ENCODE results near the gene SLC25A47.

The SLC25A47 gene

DNA sequence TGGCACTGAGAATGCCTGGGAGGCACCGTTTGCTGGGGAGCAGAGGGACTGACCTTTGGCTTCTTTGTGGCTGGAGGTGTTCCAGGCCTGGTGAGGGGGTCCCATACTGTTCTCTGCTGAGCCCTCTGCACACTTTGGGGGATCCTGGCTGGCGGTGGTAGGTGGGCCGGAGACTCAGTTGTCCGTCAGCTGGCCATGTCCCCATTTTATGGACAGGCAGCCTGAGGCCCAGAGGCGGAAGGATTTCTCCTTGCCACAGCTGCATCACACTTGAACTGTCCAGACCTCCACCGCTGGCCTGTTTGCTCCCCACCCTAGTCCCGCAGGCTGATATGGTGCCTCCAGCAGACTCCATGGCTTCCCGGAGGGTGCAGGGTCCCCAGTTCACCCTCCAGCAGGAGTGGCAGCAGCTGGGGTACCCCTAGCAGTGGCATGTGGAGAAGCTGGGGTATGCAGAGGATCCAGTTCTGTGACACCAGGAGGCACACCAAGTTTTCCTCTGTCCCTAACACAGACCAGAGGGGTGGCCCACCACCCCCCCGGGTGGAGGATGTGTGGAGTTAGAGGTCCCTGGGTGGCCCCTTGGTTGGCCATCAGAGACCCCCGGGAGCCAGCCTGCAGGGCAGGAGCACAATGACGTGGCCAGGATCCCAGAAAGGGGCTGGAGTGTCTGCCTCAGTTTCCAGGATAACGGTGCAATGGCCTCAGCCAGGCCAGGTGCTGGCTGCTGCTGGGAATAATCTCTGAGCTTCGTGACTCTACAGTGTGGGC, 31.6 kb upstream of the SLC25A47 start:
- H3K9me2 ChIP-seq (replicated peaks; ENCODE audit: insufficient read depth, low read length) = no peaks in the 10 kb centered on the region

DNA sequence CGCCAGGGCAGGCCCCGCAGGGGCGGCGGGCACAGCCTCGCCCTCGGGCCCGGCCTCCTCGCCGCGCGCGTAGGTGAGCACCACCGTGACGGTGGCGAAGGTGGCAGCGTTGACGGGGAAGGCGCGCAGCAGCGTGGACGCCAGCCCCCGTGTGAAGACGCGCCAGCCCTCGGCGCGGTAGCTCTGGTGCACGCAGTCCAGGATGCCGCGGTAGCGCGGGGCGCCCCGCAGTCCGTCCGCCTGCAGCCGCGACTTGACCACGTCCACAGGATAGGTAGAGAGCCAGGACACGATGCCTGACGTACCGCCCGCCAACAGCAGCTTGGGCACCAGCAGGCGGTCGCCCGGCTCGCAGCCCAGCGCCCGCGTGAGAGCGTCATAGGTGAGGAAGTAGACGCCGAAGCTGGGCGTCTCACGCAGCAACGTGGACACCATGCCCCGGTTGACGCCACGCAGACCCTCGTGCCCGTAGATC, 30.8 kb upstream of the SLC25A47 start:
- no peaks in the 10 kb centered on the region for H3K9me3 ChIP-seq (replicated peaks; ENCODE audit: insufficient read depth, low read length)
- H3K79me2 ChIP-seq (ENCODE audit: low read length) = no peaks in the 10 kb centered on the region
- no peak overlapping the region for H3K27ac ChIP-seq (ENCODE audit: low read length)
- no peak overlapping the region for H3K4me2 ChIP-seq (ENCODE audit: low read depth, low read length)
- DNase-seq = no peak
- no peak overlapping the region for H2AFZ ChIP-seq (ENCODE audit: low read length)
- no peaks in the 10 kb centered on the region for H3K4me1 ChIP-seq (ENCODE audit: low read length)
- H4K20me1 ChIP-seq (ENCODE audit: insufficient read depth, low read length) = no peaks in the 10 kb centered on the region
- no peaks in the 10 kb centered on the region for H3F3A ChIP-seq (ENCODE audit: insufficient read depth, low read length)
- no peaks in the 10 kb centered on the region for H3K27me3 ChIP-seq (replicated peaks; ENCODE audit: insufficient read depth, low read length)
- no peaks in the 10 kb centered on the region for H3K9me2 ChIP-seq (replicated peaks; ENCODE audit: insufficient read depth, low read length)
- H3K9ac ChIP-seq (ENCODE audit: low read length) = no peak overlapping the region
- TF ChIP-seq CTCF (IDR thresholded peaks at IDR 0.05; ENCODE audit: low read length) (no peak), EZH2 (optimal IDR thresholded peaks at IDR 0.05; ENCODE audit: low read depth, low read length) (no peak), EZH2phosphoT487 (IDR thresholded peaks at IDR 0.05; ENCODE audit: low read length) (no peak)
- no peak overlapping the region for H3K4me3 ChIP-seq (ENCODE audit: low read length)
- no peaks in the 10 kb centered on the region for H3K36me3 ChIP-seq (replicated peaks; ENCODE audit: insufficient read depth, low read length)

More for the DNA sequence above, 31.6 kb upstream of the SLC25A47 start:
- H3F3A ChIP-seq (ENCODE audit: insufficient read depth, low read length) = no peaks in the 10 kb centered on the region
- H3K9ac ChIP-seq (ENCODE audit: low read length) = no peak overlapping the region
- no peaks in the 10 kb centered on the region for H3K27me3 ChIP-seq (replicated peaks; ENCODE audit: insufficient read depth, low read length)
- no peaks in the 10 kb centered on the region for H3K4me1 ChIP-seq (ENCODE audit: low read length)
- H3K4me3 ChIP-seq (ENCODE audit: low read length) = no peak overlapping the region
- H3K79me2 ChIP-seq (ENCODE audit: low read length) = no peaks in the 10 kb centered on the region
- no peaks in the 10 kb centered on the region for H4K20me1 ChIP-seq (ENCODE audit: insufficient read depth, low read length)
- no peak for DNase-seq
- no peaks in the 10 kb centered on the region for H3K36me3 ChIP-seq (replicated peaks; ENCODE audit: insufficient read depth, low read length)
- H2AFZ ChIP-seq (ENCODE audit: low read length) = no peak overlapping the region
- H3K27ac ChIP-seq (ENCODE audit: low read length) = no peak overlapping the region
- no peaks in the 10 kb centered on the region for H3K9me3 ChIP-seq (replicated peaks; ENCODE audit: insufficient read depth, low read length)
- no peak for TF ChIP-seq EZH2phosphoT487 (IDR thresholded peaks at IDR 0.05; ENCODE audit: low read length)
- TF ChIP-seq EZH2 (optimal IDR thresholded peaks at IDR 0.05; ENCODE audit: low read depth, low read length) = no peak
- TF ChIP-seq CTCF (IDR thresholded peaks at IDR 0.05; ENCODE audit: low read length) = no peak
- H3K4me2 ChIP-seq (ENCODE audit: low read depth, low read length) = no peak overlapping the region

- no peak overlapping the region for H3K27ac ChIP-seq (ENCODE audit: low read length)
- H3F3A ChIP-seq (ENCODE audit: insufficient read depth, low read length) = no peaks in the 10 kb centered on the region
- no peaks in the 10 kb centered on the region for H3K79me2 ChIP-seq (ENCODE audit: low read length)
- no peaks in the 10 kb centered on the region for H3K9me3 ChIP-seq (replicated peaks; ENCODE audit: insufficient read depth, low read length)
- H2AFZ ChIP-seq (ENCODE audit: low read length) = no peak overlapping the region
- H3K4me3 ChIP-seq (ENCODE audit: low read length) = no peak overlapping the region
- H3K36me3 ChIP-seq (replicated peaks; ENCODE audit: insufficient read depth, low read length) = no peaks in the 10 kb centered on the region
- H3K4me1 ChIP-seq (ENCODE audit: low read length) = no peaks in the 10 kb centered on the region
- no peak for DNase-seq
- H4K20me1 ChIP-seq (ENCODE audit: insufficient read depth, low read length) = no peaks in the 10 kb centered on the region
- no peak for TF ChIP-seq CTCF (IDR thresholded peaks at IDR 0.05; ENCODE audit: low read length)
- no peak for TF ChIP-seq EZH2phosphoT487 (IDR thresholded peaks at IDR 0.05; ENCODE audit: low read length)
- TF ChIP-seq EZH2 (optimal IDR thresholded peaks at IDR 0.05; ENCODE audit: low read depth, low read length) = no peak
- H3K9ac ChIP-seq (ENCODE audit: low read length) = no peak overlapping the region
- no peaks in the 10 kb centered on the region for H3K9me2 ChIP-seq (replicated peaks; ENCODE audit: insufficient read depth, low read length)
- no peak overlapping the region for H3K4me2 ChIP-seq (ENCODE audit: low read depth, low read length)
- H3K27me3 ChIP-seq (replicated peaks; ENCODE audit: insufficient read depth, low read length) = no peaks in the 10 kb centered on the region
Observed at GRCh38 chr14:100292776-100293461, 30.2 kb upstream of the SLC25A47 start.

Data from MM.1S (cell line).